Mesenchymal stem cell (in vitro differentiated cells and primary cell): ENCODE results near the gene ELF3.
"Not testable (repeated sequence)": the region's sequence is repeated elsewhere in the genome, so short reads cannot be mapped to it uniquely, and the experiment has no call there.

Source experiments
- DNase-seq: peaks from one replicate; pipeline ENCODE4 v3.0.0-alpha.2; 2013
- H2AFZ ChIP-seq: one replicate; pipeline ENCODE4 v1.6.1; 2013; ENCODE audit warnings: low read depth, mild to moderate bottlenecking, control low read depth, inconsistent platforms, low read length, moderate library complexity
- H2AK5ac ChIP-seq: 2 replicates; pipeline ENCODE4 v1.6.1; 2013; ENCODE audit warnings: low read length, moderate library complexity, mild to moderate bottlenecking, inconsistent platforms; ENCODE audit not compliant: severe bottlenecking
- H2BK120ac ChIP-seq: one replicate; pipeline ENCODE4 v1.6.1; 2013; ENCODE audit warnings: low read depth, mild to moderate bottlenecking, inconsistent platforms, low read length, moderate library complexity
- H2BK12ac ChIP-seq, 2 experiments: one replicate each; pipeline ENCODE4 v1.6.1; 2013; ENCODE audit warnings: inconsistent platforms in 2 of 2, low read length in 2 of 2, mild to moderate bottlenecking in 2 of 2, moderate library complexity in 2 of 2, control low read depth in 1 of 2
- H2BK15ac ChIP-seq: one replicate; pipeline ENCODE4 v1.6.1; 2013; ENCODE audit warnings: mild to moderate bottlenecking, low read depth, inconsistent platforms; ENCODE audit not compliant: poor library complexity, severe bottlenecking
- H2BK5ac ChIP-seq: 2 replicates; pipeline ENCODE4 v1.6.1; 2013; ENCODE audit warnings: low read depth, mild to moderate bottlenecking, low read length, control low read depth, inconsistent platforms; ENCODE audit not compliant: poor library complexity, severe bottlenecking
- H3K14ac ChIP-seq, 2 experiments: one replicate each; pipeline ENCODE4 v1.6.1; 2013; ENCODE audit warnings: inconsistent platforms in 2 of 2, low read length in 2 of 2, control low read depth in 1 of 2, mild to moderate bottlenecking in 1 of 2, moderate library complexity in 1 of 2
- H3K18ac ChIP-seq, 2 experiments: one replicate each; pipeline ENCODE4 v1.6.1; 2013; ENCODE audit warnings: inconsistent platforms in 2 of 2, low read length in 2 of 2, control low read depth in 1 of 2, low read depth in 1 of 2, mild to moderate bottlenecking in 1 of 2
- H3K23ac ChIP-seq, 2 experiments: one replicate each; pipeline ENCODE4 v1.6.1; 2013; ENCODE audit warnings: inconsistent platforms in 2 of 2, low read length in 2 of 2, mild to moderate bottlenecking in 2 of 2, moderate library complexity in 2 of 2, control low read depth in 1 of 2
- H3K27ac ChIP-seq: 2 replicates; pipeline ENCODE4 v1.5.1; 2013; ENCODE audit warnings: mild to moderate bottlenecking, moderate library complexity, low read length, control low read depth, inconsistent platforms; ENCODE audit not compliant: poor library complexity, severe bottlenecking
- H3K27me3 ChIP-seq, 2 experiments: 2 replicates each; pipeline versions ENCODE4 v1.6.1 to v1.7.0; 2013; ENCODE audit warnings: low read length in 2 of 2, mild to moderate bottlenecking in 2 of 2, moderate library complexity in 2 of 2, control low read depth in 1 of 2, inconsistent platforms in 1 of 2; ENCODE audit not compliant: control insufficient read depth in 1 of 2, insufficient read depth in 1 of 2
- H3K36me3 ChIP-seq, 2 experiments: 2 replicates each; pipeline versions ENCODE4 v1.6.1 to v1.7.0; 2013; ENCODE audit warnings: low read length in 2 of 2, control low read depth in 1 of 2, inconsistent platforms in 1 of 2, low read depth in 1 of 2, mild to moderate bottlenecking in 1 of 2; ENCODE audit not compliant: insufficient read depth in 2 of 2, control insufficient read depth in 1 of 2
- H3K4ac ChIP-seq, 2 experiments: one replicate each; pipeline ENCODE4 v1.6.1; 2013; ENCODE audit warnings: inconsistent platforms in 2 of 2, low read length in 2 of 2, mild to moderate bottlenecking in 2 of 2, moderate library complexity in 2 of 2, control low read depth in 1 of 2, low read depth in 1 of 2
- H3K4me1 ChIP-seq: 2 replicates; pipeline ENCODE4 v1.6.1; 2013; ENCODE audit warnings: low read depth, low read length, control low read depth; ENCODE audit not compliant: control insufficient read depth, insufficient read depth
- H3K4me2 ChIP-seq: 2 replicates; pipeline ENCODE4 v1.6.1; 2013; ENCODE audit warnings: low read length, mild to moderate bottlenecking, inconsistent platforms; ENCODE audit not compliant: poor library complexity, severe bottlenecking
- H3K4me3 ChIP-seq, 2 experiments: 2 replicates each; pipeline versions ENCODE4 v1.5.1 to v1.7.0; 2013; ENCODE audit warnings: low read length in 2 of 2, mild to moderate bottlenecking in 2 of 2, control low read depth in 1 of 2, low read depth in 1 of 2; ENCODE audit not compliant: insufficient read depth in 1 of 2
- H3K79me1 ChIP-seq: replicated peaks from 2 replicates; pipeline ENCODE4 v1.6.1; 2013; ENCODE audit warnings: mild to moderate bottlenecking, control low read depth, low read length, inconsistent platforms; ENCODE audit not compliant: poor library complexity, severe bottlenecking
- H3K9ac ChIP-seq: 2 replicates; pipeline ENCODE4 v1.7.0; 2013; ENCODE audit warnings: mild to moderate bottlenecking, low read length, moderate library complexity
- H3K9me3 ChIP-seq: 2 replicates; pipeline ENCODE4 v1.7.0; 2013; ENCODE audit warnings: mild to moderate bottlenecking, low read length; ENCODE audit not compliant: control insufficient read depth
- H4K8ac ChIP-seq: one replicate; pipeline ENCODE4 v1.6.1; 2013; ENCODE audit warnings: inconsistent platforms, mild to moderate bottlenecking, low read length, moderate library complexity
- H4K91ac ChIP-seq: one replicate; pipeline ENCODE4 v1.6.1; 2013; ENCODE audit warnings: mild to moderate bottlenecking, low read length, inconsistent platforms
- WGBS: methylation state at CpG from one replicate; pipeline ENCODE4 v1.1.7; 2013; ENCODE audit warnings: mixed read lengths; 5-methylcytosine and 5-hydroxymethylcytosine counted together

The ELF3 gene

GRCh38 chr1:202017749-202018467 lies 7.5 kb downstream of the ELF3 start:
- Histone ChIP-seq H2BK120ac (no peak overlapping the region), H4K91ac (no peak overlapping the region), H2BK15ac (no peak overlapping the region), H3K4me1 (peaks cover 42% of the 10 kb centered on the region), H3K4ac (no peak overlapping the region), H3K4me2 (no peak overlapping the region), H3K23ac (no peak overlapping the region), H3K4me3 (no peak overlapping the region), H2AK5ac (no peak overlapping the region), H3K14ac (no peak overlapping the region), H2AFZ (no peak overlapping the region), H3K27ac (no peak overlapping the region), H2BK12ac (no peak overlapping the region), H3K79me1 (peaks cover 21% of the 10 kb centered on the region), H3K9me3 (no peaks in the 10 kb centered on the region), H2BK5ac (no peak overlapping the region), H3K36me3 (peaks cover 0 to 52% of the 10 kb centered on the region in 2 experiments), H4K8ac (no peak overlapping the region), H3K18ac (no peak overlapping the region), H3K27me3 (peaks cover 0 to 15% of the 10 kb centered on the region in 2 experiments), H3K9ac (no peak overlapping the region)
- 77% methylated on average over 13 of the region's 18 CpGs for WGBS
- no peak for DNase-seq

DNA sequence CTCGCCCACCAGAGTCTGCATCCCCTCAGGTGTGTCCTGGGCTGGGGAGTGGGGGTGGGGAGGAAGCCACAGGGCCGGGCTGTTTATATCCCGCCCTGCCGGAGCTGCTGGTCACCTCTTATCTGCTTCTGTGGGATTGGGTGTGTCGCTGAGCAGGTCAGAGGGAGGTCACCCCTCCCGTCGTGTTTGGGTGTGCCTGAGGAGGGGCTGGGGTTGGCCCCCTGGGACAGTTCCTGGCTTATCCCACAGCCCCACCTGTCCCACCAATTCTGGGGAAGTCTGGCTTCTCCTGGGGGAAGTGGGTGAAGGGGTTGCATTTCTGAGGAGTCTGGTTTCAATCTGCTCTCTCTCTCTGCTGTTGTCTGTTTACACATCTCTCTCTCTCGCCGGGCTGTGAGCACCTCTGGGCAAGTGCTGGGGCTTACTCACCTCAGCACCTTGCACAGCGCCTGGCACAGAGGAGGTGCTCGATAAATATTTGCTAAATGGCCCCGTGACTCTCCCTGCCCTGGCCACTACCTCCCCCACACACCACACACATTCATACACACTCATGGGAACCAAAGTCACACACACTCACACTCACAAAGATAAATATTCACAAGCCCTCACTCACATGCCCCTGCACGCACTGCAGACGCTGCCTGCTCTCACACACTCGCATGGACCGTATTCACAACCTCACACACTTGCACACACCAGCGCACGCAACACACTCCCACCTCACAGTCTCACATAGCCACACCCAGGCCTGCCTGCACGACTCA lies 8.3 kb downstream of the ELF3 start:
- Histone ChIP-seq H2BK5ac (no peak overlapping the region), H2BK120ac (no peak overlapping the region), H4K91ac (peak overlapping the region; percentile 64), H3K9ac (no peak overlapping the region), H3K27me3 (peaks cover 0 to 15% of the 10 kb centered on the region in 2 experiments), H2AK5ac (peak overlapping the region; percentile 7), H3K4me3 (no peak overlapping the region), H3K36me3 (peaks cover 0 to 45% of the 10 kb centered on the region in 2 experiments), H2BK12ac (no peak overlapping the region), H3K4me1 (peaks cover 40% of the 10 kb centered on the region), H3K27ac (no peak overlapping the region), H3K4me2 (no peak overlapping the region), H3K14ac (peak overlapping the region in 1 of 2 experiments; percentile 19), H3K79me1 (peaks cover 15% of the 10 kb centered on the region), H3K9me3 (no peaks in the 10 kb centered on the region), H3K23ac (no peak overlapping the region), H2BK15ac (no peak overlapping the region), H3K18ac (peak overlapping the region in 1 of 2 experiments; percentile 52), H2AFZ (no peak overlapping the region), H3K4ac (no peak overlapping the region), H4K8ac (peak overlapping the region; percentile 35)
- no peak for DNase-seq
- 53% methylated on average over 16 of the region's 19 CpGs for WGBS

DNA sequence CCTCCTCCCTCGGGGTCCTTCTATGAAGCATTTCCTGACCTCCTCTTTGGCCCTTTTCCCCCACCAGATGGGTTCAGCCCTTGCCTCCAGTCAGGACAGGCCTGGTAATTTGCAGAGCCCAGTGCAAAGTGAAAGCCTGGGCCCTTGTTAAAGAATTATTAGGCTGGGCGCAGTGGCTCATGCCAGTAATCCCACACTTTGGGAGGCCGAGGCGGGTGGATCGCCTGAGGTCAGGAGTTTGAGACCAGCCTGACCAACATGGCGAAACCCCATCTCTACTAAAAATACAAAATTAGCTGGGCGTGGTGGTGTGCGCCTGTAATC lies 8.8 kb downstream of the ELF3 start:
- H3K18ac ChIP-seq = peak overlapping the region in 1 of 2 experiments; percentile 52
- peak overlapping the region; percentile 64 for H4K91ac ChIP-seq
- not testable (repeated sequence) for DNase-seq, H2AFZ ChIP-seq, H2BK120ac ChIP-seq, H3K9me3 ChIP-seq, H3K23ac ChIP-seq, H3K4me3 ChIP-seq, H3K27ac ChIP-seq, H3K4me2 ChIP-seq, H2BK15ac ChIP-seq, H2BK12ac ChIP-seq, H3K4ac ChIP-seq, H2BK5ac ChIP-seq, H3K9ac ChIP-seq
- peaks cover 37% of the 10 kb centered on the region for H3K4me1 ChIP-seq
- 90% methylated on average over 8 of the region's 8 CpGs for WGBS
- peaks cover 0 to 15% of the 10 kb centered on the region in 2 experiments for H3K27me3 ChIP-seq
- H2AK5ac ChIP-seq = peak overlapping the region; percentile 7
- peak overlapping the region; percentile 35 for H4K8ac ChIP-seq
- H3K36me3 ChIP-seq = peaks cover 0 to 40% of the 10 kb centered on the region in 2 experiments
- peak overlapping the region in 1 of 2 experiments; percentile 19 for H3K14ac ChIP-seq
- peaks cover 11% of the 10 kb centered on the region for H3K79me1 ChIP-seq

GRCh38 chr1:202023001-202023433 lies 12.6 kb downstream of the ELF3 start:
- H3K27me3 ChIP-seq = peaks cover 0 to 11% of the 10 kb centered on the region in 2 experiments
- 81% methylated on average over 6 of the region's 6 CpGs for WGBS
- no peak overlapping the region for H3K4me3 ChIP-seq

More at GRCh38 chr1:202023001-202023433, 12.6 kb downstream of the ELF3 start:
- no peak overlapping the region for H2BK120ac ChIP-seq
- peaks cover 0 to 7% of the 10 kb centered on the region in 2 experiments for H3K36me3 ChIP-seq
- no peak overlapping the region for H2BK15ac ChIP-seq
- no peak overlapping the region for H3K4me2 ChIP-seq
- no peak overlapping the region for H3K27ac ChIP-seq
- H3K18ac ChIP-seq = no peak overlapping the region
- no peaks in the 10 kb centered on the region for H3K9me3 ChIP-seq
- no peak overlapping the region for H3K9ac ChIP-seq
- H4K91ac ChIP-seq = no peak overlapping the region
- H4K8ac ChIP-seq = no peak overlapping the region
- no peak overlapping the region for H2BK5ac ChIP-seq
- no peak for DNase-seq
- H3K14ac ChIP-seq = no peak overlapping the region
- H3K23ac ChIP-seq = no peak overlapping the region
- H2BK12ac ChIP-seq = no peak overlapping the region
- peaks cover 20% of the 10 kb centered on the region for H3K4me1 ChIP-seq
- no peak overlapping the region for H3K4ac ChIP-seq
- no peaks in the 10 kb centered on the region for H3K79me1 ChIP-seq
- no peak overlapping the region for H2AK5ac ChIP-seq
- no peak overlapping the region for H2AFZ ChIP-seq
